Activated CD8-positive, alpha-beta memory T cell treated with anti-CD3 and anti-CD28 coated beads for 1 hour (primary cell): ENCODE measurements around the gene SATB2.

Experiments used
- DNase-seq, 2 donors: peaks; one replicate each; pipeline ENCODE4 v3.0.0-alpha.2; 2020; ENCODE audit warnings: low read depth in 1 of 2; ENCODE audit errors: extremely low read depth in 1 of 2

The SATB2 gene

GRCh38 chr2:199452991-199453379, 4.8 kb downstream of the SATB2 start:
- no peak for DNase-seq

GRCh38 chr2:199452260-199452990, 5.3 kb downstream of the SATB2 start:
- DNase-seq = no peak

GRCh38 chr2:199449956-199450355, 7.8 kb downstream of the SATB2 start:
- no peak for DNase-seq

GRCh38 chr2:199449455-199449854, 8.3 kb downstream of the SATB2 start:
- DNase-seq = no peak

GRCh38 chr2:199446996-199447576, 10.7 kb downstream of the SATB2 start:
- no peak for DNase-seq

GRCh38 chr2:199444749-199445148, 13.0 kb downstream of the SATB2 start:
- DNase-seq = no peak

- DNase-seq = no peak
These were observed 14.1 kb downstream of the SATB2 start for GRCh38 chr2:199443589-199444130.

GRCh38 chr2:199442173-199442572, 15.6 kb downstream of the SATB2 start:
- no peak for DNase-seq

- DNase-seq = no peak
These were observed 16.0 kb downstream of the SATB2 start for GRCh38 chr2:199441759-199442158.

GRCh38 chr2:199440118-199440517, 17.6 kb downstream of the SATB2 start:
- DNase-seq = no peak

GRCh38 chr2:199439542-199439941, 18.2 kb downstream of the SATB2 start:
- no peak for DNase-seq

GRCh38 chr2:199439066-199439465, 18.7 kb downstream of the SATB2 start:
- no peak for DNase-seq

- no peak for DNase-seq
These were observed 23.2 kb downstream of the SATB2 start for GRCh38 chr2:199434555-199434954.

- no peak for DNase-seq
These were observed 24.4 kb downstream of the SATB2 start for GRCh38 chr2:199433204-199433832.

- DNase-seq = no peak
These were observed 26.0 kb downstream of the SATB2 start for GRCh38 chr2:199431746-199432213.

- DNase-seq = no peak
These were observed 27.5 kb downstream of the SATB2 start for GRCh38 chr2:199430214-199430613.

GRCh38 chr2:199428291-199428690, 29.4 kb downstream of the SATB2 start:
- no peak for DNase-seq

- no peak for DNase-seq
These were observed 33.6 kb downstream of the SATB2 start for GRCh38 chr2:199424160-199424559.

GRCh38 chr2:199419428-199419827, 38.3 kb downstream of the SATB2 start:
- no peak for DNase-seq

- DNase-seq = no peak
These were observed 43.3 kb downstream of the SATB2 start for GRCh38 chr2:199414465-199414864.

GRCh38 chr2:199414001-199414400, 43.7 kb downstream of the SATB2 start:
- no peak for DNase-seq
